Spleen (tissue), 7 donors: ENCODE results near the gene SPECC1.

Experiments
- CTCF ChIP-seq, 11 experiments: fragments of 200-600 bp in 7 of 11; fragments of 450-650 bp in 4 of 11; sonication (generic) in 4 of 11; IDR thresholded peaks in 8 of 11; conservative IDR thresholded peaks in 3 of 11; 1 replicate in 7 of 11; 2 replicates in 4 of 11; pipeline versions ENCODE4 v1.4.0 to v1.8.0; 2016 to 2021; ENCODE audit warnings: antibody characterized with exemption in 11 of 11, inconsistent platforms in 4 of 11, mild to moderate bottlenecking in 1 of 11
- POLR2A ChIP-seq, 3 donors: fragments of 450-650 bp; IDR thresholded peaks; one replicate each; pipeline ENCODE4 v1.5.1; 2017; ENCODE audit warnings: antibody characterized with exemption in 3 of 3, mild to moderate bottlenecking in 1 of 3
- POLR2AphosphoS5 ChIP-seq, 3 donors: sonication (generic); formaldehyde crosslinking; IDR thresholded peaks; one replicate each; pipeline ENCODE4 v1.5.1; 2017; ENCODE audit warnings: antibody characterized with exemption in 3 of 3
- donor health status: DM: no; HTN: no; CAD: no; lungs with moderate emphysema.
- donor health status: DM: no; HTN: no; CAD: no.
- donor health status: DM: no; HTN: no; CAD: no.

- no peak for TF ChIP-seq CTCF (IDR thresholded peaks at IDR 0.05 in 8 of 11, conservative IDR thresholded peaks at IDR 0.05 in 3 of 11)
- no peak for TF ChIP-seq POLR2A (IDR thresholded peaks at IDR 0.05)
- TF ChIP-seq POLR2AphosphoS5 (IDR thresholded peaks at IDR 0.05), result no peak
Observed at GRCh38 chr17:20205609-20206008, 196.4 kb downstream of the SPECC1 start.
